HCT116 (cell line): ENCODE results near the gene CCDC85B.

ENCODE experiments used
- ATF3 ChIP-seq: IDR thresholded peaks from 2 replicates; pipeline ENCODE4 v1.6.1; 2012
- CTCF ChIP-seq, 3 experiments: fragments of 200-600 bp in 1 of 3; sonication (generic) in 1 of 3; IDR thresholded peaks in 2 of 3; conservative IDR thresholded peaks in 1 of 3; 2 replicates each; pipeline ENCODE4 v1.5.1; 2012 to 2017; ENCODE audit warnings: low read depth in 2 of 3, low read length in 2 of 3, antibody characterized with exemption in 1 of 3, borderline replicate concordance in 1 of 3, control low read depth in 1 of 3, mild to moderate bottlenecking in 1 of 3, mixed read lengths in 1 of 3, mixed run types in 1 of 3, moderate library complexity in 1 of 3; ENCODE audit not compliant: insufficient read depth in 1 of 3
- EZH2 ChIP-seq: fragments of 200-600 bp; sonication (generic); IDR thresholded peaks from 2 replicates; pipeline ENCODE4 v1.6.1; 2017; ENCODE audit warnings: antibody characterized with exemption, mixed run types
- JUND ChIP-seq: IDR thresholded peaks from 2 replicates; pipeline ENCODE4 v1.6.1; 2012
- MAX ChIP-seq: IDR thresholded peaks from 2 replicates; pipeline ENCODE4 v1.6.1; 2012
- POLR2A ChIP-seq: IDR thresholded peaks from 2 replicates; pipeline ENCODE4 v1.7.0; 2011; ENCODE audit warnings: borderline replicate concordance; ENCODE audit not compliant: insufficient read depth, insufficient read length; ENCODE audit errors: extremely low read depth
- SP1 ChIP-seq: IDR thresholded peaks from 2 replicates; pipeline ENCODE4 v1.6.1; 2012; ENCODE audit warnings: low read depth
- TCF7L2 ChIP-seq: IDR thresholded peaks from 2 replicates; pipeline ENCODE4 v1.7.0; 2011; ENCODE audit warnings: borderline replicate concordance, inconsistent platforms; ENCODE audit not compliant: insufficient read depth, insufficient read length; ENCODE audit errors: extremely low read depth

GRCh38 chr11:65919141-65919572 lies 28.7 kb downstream of the CCDC85B start, which contains the start of gene DRAP1:
- TF ChIP-seq EZH2 (no peak), TCF7L2 (peak; percentile 43), CTCF (IDR thresholded peaks at IDR 0.05 in 2 of 3, conservative IDR thresholded peaks at IDR 0.05 in 1 of 3; ENCODE audit: borderline replicate concordance in 1 of 3, insufficient read depth in 1 of 3, low read depth in 2 of 3, low read length in 2 of 3) (no peak), MAX (no peak), POLR2A (no peak), SP1 (no peak), ATF3 (no peak), JUND (no peak)
